K562 treated with DMSO at 1 percent for 12 hours (cell line): Measurements from ENCODE around the gene SLC4A2. TPM values are rescaled to one million over a fixed set of nuclear protein-coding genes. Genes with fewer than 3 reads are reported as not detected.

Experiments
- total RNA-seq: library from RNA; unstranded; fragments of 300-600 nt; gene quantifications from 2 replicates; pipeline ENCODE4 v1.2.3, GENCODE V29; 2022; ENCODE audit not compliant: insufficient read depth

Gene SLC4A2, protein sequence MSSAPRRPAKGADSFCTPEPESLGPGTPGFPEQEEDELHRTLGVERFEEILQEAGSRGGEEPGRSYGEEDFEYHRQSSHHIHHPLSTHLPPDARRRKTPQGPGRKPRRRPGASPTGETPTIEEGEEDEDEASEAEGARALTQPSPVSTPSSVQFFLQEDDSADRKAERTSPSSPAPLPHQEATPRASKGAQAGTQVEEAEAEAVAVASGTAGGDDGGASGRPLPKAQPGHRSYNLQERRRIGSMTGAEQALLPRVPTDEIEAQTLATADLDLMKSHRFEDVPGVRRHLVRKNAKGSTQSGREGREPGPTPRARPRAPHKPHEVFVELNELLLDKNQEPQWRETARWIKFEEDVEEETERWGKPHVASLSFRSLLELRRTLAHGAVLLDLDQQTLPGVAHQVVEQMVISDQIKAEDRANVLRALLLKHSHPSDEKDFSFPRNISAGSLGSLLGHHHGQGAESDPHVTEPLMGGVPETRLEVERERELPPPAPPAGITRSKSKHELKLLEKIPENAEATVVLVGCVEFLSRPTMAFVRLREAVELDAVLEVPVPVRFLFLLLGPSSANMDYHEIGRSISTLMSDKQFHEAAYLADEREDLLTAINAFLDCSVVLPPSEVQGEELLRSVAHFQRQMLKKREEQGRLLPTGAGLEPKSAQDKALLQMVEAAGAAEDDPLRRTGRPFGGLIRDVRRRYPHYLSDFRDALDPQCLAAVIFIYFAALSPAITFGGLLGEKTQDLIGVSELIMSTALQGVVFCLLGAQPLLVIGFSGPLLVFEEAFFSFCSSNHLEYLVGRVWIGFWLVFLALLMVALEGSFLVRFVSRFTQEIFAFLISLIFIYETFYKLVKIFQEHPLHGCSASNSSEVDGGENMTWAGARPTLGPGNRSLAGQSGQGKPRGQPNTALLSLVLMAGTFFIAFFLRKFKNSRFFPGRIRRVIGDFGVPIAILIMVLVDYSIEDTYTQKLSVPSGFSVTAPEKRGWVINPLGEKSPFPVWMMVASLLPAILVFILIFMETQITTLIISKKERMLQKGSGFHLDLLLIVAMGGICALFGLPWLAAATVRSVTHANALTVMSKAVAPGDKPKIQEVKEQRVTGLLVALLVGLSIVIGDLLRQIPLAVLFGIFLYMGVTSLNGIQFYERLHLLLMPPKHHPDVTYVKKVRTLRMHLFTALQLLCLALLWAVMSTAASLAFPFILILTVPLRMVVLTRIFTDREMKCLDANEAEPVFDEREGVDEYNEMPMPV
- 255 and 273 TPM in 2 replicates for total RNA-seq

DNA sequence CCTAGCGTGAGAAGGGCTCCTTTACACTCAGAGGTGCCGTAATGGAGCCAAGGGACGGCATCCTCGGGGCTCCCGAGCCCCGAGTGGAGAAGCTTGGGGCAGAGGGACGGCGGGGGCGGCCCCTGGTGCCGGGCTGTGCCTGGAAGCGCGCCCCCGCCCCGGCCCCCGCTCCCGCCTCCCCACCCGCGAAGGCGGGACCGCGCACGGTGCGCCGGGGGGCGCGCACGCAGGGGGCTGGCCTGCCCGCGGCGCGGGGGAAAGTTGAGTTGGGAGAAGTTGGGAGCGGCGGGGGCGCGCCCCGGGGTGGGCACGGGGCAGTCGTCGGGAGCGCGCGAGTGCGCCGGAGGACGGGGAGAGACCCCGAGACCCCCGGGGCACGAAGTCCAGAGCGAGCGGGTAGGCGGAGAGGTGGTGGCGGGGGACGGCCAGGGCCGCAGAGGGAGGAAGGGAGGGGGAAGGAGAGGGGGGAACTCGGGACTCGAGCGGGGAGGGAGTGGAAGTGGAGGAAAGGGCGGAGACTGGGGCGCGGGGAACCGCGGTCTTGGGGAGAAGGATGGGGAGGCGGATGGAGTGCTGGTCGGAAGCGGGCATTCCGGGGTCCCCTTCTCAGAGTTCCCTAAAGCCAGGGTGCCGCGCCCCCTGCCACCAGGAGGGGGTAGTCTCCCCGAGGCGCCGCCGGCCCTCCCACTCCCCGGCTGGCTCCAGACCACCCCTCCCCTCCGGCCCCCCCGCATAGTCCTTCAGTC is at the start of gene SLC4A2:
TSS of gene SLC4A2 (plus strand) at position 223 of the 746 bp plus-strand sequence. CDS start 2,399 bp downstream, outside the sequence.

DNA sequence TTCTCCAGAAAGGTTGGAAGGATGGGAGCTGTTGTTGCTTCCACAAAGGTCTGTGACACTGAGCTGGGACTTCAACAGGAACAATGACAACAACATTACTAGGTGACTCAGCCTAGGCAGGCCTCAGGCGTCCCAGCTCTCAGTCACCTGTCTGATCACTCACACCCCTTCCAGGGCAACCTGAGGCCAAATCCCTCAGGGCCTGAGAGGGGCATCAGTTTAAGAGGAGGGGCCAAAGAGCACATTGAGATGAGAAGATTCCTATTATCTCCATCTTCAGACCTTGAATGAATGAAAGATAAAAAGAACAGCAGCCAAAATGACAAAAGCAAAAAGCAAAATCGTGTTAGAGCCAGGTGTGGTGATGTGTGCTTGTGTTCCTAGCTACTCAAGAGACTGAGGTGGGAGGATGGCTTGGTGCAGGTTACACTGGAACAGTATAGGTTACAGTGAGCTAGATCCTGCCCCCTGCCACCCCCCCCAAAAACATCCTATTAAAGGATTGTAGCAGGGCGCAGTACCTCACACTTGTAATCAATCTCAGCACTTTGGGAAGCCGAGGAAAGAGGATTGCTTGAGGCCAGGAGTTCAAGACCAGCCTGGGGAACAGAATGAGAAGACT is 34.8 kb upstream of the SLC4A2 start, which contains the start of gene ATG9B:
TSS of gene ATG9B (minus strand) at position 60 of the 622 bp plus-strand sequence. CDS start 71 bp downstream, outside the sequence.

DNA sequence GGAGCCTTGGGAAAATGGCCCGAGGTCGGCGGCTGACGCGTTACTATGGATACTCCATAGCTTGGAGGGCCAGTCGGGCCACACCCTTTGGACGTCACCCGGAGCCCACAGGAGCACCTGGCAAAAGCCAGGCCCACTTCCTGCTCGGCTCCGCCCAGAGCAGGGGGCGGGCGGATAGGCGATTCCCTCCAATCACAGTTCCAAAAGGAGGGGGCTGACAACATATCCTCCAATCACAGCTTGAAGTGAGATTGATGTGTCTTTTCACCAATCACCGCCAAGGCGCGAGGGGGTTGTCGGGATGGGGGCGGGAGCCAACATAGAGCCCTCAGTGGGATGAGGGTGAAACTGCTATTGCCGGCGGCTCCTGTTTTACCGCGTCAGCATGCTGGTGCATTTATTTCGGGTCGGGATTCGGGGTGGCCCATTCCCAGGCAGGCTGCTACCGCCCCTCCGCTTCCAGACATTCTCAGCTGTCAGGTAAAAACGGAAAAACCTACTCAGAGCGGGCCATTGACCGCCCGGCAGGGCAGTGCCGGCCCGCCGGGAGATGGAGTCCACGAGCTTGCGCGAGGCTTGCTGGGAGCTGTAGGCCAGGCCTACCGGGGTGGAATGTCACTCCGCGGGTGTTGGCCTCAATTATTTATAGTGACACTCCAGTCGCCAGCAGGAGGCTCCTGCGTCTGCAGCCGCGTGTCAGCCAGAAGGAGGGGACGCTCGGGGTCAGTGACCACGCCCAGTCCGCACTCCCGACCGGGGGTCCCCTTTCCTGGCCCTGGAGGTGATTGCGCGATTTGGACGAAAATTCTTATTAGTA is 31.1 kb upstream of the SLC4A2 start, which contains the start of gene ABCB8:
TSS of gene ABCB8 (plus strand) at position 320 of the 817 bp plus-strand sequence. CDS start at position 386, 66 bp downstream.

DNA sequence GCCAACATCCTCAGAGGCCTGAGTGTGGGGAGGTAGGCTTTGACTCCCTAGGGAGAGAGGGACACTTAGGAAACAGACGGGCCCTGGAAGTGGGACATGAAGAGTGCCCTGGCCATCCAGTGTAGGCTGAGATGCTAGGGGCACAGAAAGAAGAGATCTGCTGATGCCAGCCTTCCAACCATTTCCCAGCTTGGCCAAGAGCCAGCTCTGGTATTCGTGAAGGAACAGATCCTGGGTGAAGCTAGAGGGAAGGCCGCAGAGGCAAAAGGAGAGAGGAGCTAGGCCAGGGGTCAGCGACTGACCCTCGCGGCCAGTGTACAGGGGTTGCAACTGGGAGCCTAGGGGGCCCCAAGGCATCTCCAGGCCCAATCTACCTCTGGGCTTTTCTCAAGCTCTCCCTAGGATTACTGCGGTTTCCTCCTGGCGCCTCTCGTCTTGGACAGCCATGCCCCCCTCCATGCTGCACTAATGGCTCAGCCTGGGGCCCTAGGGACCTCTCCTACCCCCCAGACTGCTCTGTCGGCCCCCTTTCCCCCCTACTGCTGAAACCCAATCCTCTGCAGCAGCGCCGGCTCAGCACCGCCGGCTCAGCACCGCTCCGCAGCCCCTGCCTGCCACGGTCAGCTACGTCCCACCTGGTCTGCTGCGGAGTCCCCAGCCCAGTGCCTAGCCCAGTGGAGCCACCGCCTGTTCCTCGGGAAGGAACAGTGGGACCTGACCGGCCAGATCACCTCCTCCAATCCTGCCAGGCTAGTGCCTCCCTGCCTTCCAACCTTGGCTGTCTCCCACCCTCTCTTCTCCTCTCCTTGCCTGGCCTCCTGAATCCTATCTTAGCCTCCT is 11.2 kb upstream of the SLC4A2 start, which contains the start of gene ASIC3:
TSS of gene ASIC3 (plus strand) at position 556 of the 840 bp plus-strand sequence. CDS start 355 bp downstream, outside the sequence.

DNA sequence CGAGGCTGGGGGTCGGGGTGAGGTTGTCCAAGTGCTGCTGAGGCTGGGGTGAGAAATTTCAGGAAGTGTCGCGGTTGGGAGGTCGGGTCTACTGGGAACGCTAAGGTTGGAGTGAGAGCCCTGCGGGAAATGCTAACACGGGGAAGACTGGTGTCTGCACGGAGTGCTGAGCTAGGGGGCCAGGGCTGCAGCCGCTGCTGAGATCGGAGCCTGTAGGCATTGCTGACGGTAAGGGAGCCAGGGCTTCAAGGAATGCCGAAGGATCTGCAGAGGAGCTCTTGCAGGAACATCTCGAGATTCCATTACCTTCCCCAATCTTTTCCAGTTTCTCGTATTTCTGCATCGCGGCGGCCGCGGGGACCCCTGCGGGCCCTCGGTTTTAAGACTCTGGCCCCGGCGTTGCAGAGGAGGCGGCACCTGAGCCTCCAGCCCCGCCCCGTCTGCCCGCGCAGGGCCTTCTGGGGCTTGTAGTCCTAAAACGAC is 1.8 kb upstream of the SLC4A2 start, which contains the start of gene CDK5:
TSS of gene CDK5 (minus strand) at position 392 of the 483 bp plus-strand sequence. CDS start at position 343, 49 bp downstream.

DNA sequence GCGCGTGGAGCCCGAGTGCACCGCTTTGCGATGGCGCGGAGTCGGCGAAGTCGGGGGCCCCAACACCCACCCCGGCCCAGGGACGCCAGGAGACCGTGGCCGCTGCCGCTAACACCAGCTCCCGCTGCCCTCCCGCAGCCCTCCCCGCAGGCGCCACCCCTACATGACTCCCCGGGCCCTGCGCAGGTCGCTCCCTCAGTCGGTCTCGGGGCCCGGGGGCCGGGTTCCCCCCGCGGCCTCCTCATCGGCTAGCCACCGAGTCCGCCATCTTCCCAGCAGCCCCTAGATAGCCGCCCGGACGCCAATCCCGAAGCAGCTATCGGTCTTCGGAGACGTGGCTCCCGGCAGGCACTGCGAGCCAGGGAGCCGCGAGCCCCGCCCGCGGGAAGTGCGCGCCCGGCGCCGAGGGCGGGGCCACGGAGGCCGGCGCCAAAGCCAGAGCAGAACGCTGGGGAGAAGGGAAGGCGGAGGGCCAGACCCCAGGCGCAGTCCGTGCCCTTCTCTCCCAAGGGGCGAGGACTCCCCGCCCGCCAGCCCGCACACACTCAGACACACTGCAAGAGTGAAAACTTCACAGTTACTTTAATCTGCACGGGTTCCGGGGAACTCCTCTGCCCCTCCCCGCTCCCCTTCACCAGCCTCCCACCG is 21.3 kb downstream of the SLC4A2 start, which contains the start of gene FASTK:
TSS of gene FASTK (minus strand) at position 288 of the 648 bp plus-strand sequence. CDS start at position 245, 43 bp downstream.

DNA sequence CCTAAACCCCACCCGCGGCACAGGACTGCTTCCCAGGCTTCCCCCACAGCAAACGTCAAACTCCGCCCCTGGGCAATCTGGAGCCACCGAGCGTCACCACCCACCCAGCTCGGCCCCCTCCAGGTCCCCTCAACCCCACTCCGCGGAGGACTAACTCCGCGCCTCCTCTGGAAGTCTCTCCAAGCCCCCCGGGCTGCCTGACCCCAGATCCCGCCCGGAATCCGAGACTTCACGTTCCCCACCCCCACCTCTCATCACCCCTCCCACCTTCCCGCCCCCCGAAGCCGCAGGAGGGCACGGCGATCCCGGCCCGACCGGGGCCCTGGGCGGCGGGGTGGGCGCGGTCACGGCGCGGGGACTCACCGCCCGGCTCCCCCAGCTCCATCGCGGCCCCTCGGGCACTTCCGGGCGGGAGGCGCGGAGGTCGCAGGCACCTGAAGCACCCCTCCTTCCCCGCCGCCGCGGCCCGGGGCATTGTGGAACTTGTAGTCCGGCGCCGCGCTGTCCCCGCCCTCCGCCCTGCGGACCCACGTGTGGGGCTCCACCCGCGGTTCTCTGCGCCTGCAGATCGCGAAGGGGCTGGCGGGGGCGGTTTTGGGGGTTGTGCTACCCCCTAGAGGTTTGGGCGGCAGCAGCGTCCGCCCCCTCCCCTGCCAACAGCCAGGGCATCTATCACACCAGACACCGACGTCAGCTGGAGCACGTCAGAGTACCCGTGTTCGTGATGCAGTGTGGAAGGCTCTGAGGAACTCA is 23.9 kb downstream of the SLC4A2 start, which contains the start of gene TMUB1:
TSS of gene TMUB1 (minus strand) at position 423 of the 753 bp plus-strand sequence. CDS start 930 bp downstream, outside the sequence.

DNA sequence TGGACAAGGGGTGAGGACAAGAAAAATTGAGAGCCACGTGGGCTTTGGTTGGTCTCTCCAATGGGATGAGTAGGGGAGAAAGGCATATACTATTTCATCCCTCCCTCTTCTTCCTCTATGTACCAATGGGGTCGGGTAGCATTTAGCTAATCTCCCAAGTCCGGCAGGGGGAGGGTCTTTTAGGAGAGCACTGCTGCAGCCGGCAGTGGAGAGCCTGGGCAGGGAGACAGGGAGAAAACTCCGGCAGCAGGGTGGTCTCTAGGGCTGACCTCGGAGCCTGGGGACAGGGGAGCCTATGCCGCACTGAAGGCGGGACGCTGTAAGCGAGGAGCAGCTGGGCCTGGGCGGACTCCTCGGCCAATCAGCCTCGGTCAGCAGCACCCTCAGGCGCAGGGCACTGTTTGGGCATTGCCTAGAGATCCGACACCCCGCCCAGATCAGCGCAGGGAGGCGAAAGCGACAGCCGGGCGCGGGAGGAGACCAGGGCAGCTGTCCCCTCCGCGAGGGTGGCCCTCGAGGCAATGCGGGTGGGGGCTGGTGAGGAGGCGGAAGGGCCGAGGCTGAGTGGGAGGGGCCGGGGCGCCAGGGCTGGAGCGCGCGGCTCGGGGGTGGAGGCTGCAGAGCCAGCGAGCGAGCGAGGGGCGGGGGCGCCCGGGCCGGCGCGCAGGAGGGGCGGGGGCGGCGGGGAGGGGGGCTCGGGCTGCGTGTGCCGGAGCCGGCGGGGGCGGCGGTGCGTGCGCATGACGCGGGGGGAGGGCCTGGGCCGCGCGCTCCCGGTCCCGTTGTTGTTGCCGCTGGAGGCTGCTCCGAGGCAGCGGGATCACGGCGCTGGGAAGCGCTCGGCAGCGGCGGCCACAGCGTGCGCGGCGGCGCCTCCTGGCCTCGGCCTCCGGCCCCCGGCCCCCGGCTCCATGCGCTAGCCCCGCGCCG is 26.6 kb downstream of the SLC4A2 start, which contains the start of gene AGAP3:
TSS of gene AGAP3 (plus strand) at position 785 of the 930 bp plus-strand sequence. CDS start 267 bp downstream, outside the sequence.

Other genes with a start within 250 kb of the SLC4A2 start
- gene AOC1, start 207.1 kb upstream of the SLC4A2 start, total RNA-seq: not detected in 2 replicates
- gene KCNH2, start 81.3 kb upstream of the SLC4A2 start, total RNA-seq: 76.1 and 114 TPM in 2 replicates
- gene NOS3, start 68.6 kb upstream of the SLC4A2 start, total RNA-seq: 40.1 and 40.4 TPM in 2 replicates
- gene ATG9B, start 35.1 kb upstream of the SLC4A2 start, total RNA-seq: 5.7 TPM in 1 of 2 replicates, not detected in the other
- 25.8 and 40.2 TPM in 2 replicates for gene ABCB8, start 31.1 kb upstream of the SLC4A2 start, total RNA-seq
- gene ASIC3, start 11.1 kb upstream of the SLC4A2 start, total RNA-seq: 8.5 and 14.4 TPM in 2 replicates
- gene CDK5, start 1.7 kb upstream of the SLC4A2 start, total RNA-seq: 40.9 and 43.0 TPM in 2 replicates
- 127 and 144 TPM in 2 replicates for gene FASTK, start 21.2 kb downstream of the SLC4A2 start, total RNA-seq
- 239 and 324 TPM in 2 replicates for gene TMUB1, start 23.9 kb downstream of the SLC4A2 start, total RNA-seq
- 73.3 and 103 TPM in 2 replicates for gene AGAP3, start 26.9 kb downstream of the SLC4A2 start, total RNA-seq
- gene GBX1, start 108.1 kb downstream of the SLC4A2 start, total RNA-seq: not detected in 2 replicates
- gene ASB10, start 127.7 kb downstream of the SLC4A2 start, total RNA-seq: not detected in 2 replicates
- not detected in 2 replicates for gene H2BK1, start 150.9 kb downstream of the SLC4A2 start, total RNA-seq
- gene ABCF2, start 167.6 kb downstream of the SLC4A2 start, total RNA-seq: 30.6 and 56.6 TPM in 2 replicates
- 52.2 and 73.3 TPM in 2 replicates for gene CHPF2, start 172.9 kb downstream of the SLC4A2 start, total RNA-seq
- gene SMARCD3, start 189.1 kb downstream of the SLC4A2 start, total RNA-seq: 2.6 and 8.6 TPM in 2 replicates